ENCODE measurements around the gene SERPINF2.
"Not testable (repeated sequence)": the region's sequence is repeated elsewhere in the genome, so short reads cannot be mapped to it uniquely, and the experiment has no call there.

Gene SERPINF2

GRCh38 chr17:1713160-1713877 lies 29.4 kb upstream of the SERPINF2 start:
- ATAC-seq, result no peak
- Mint-ChIP-seq H3K9me3 (no peaks in the 10 kb centered on the region), H3K4me3 (no peak overlapping the region), H3K27ac (no peak overlapping the region), H3K4me1 (peaks cover 52% of the 10 kb centered on the region), H3K27me3 (peaks cover 59% of the 10 kb centered on the region)
- no peak for DNase-seq

- no peak for DNase-seq
- H3K9me3 Mint-ChIP-seq, result no peaks in the 10 kb centered on the region
- peaks cover 54% of the 10 kb centered on the region for H3K4me1 Mint-ChIP-seq
- no peak for ATAC-seq
- H3K27ac Mint-ChIP-seq, result no peak overlapping the region
- peak overlapping the region; percentile 60 for H3K4me3 Mint-ChIP-seq
- H3K27me3 Mint-ChIP-seq, result peaks cover 54% of the 10 kb centered on the region
Observed at GRCh38 chr17:1713878-1714426, 28.7 kb upstream of the SERPINF2 start.

- ATAC-seq (no peak), DNase-seq (no peak)
- Mint-ChIP-seq H3K9me3 (no peaks in the 10 kb centered on the region), H3K27me3 (peaks cover 52% of the 10 kb centered on the region), H3K4me1 (peaks cover 54% of the 10 kb centered on the region), H3K27ac (no peak overlapping the region), H3K4me3 (peak overlapping the region; percentile 97 to 99)
Observed at GRCh38 chr17:1714427-1714979, 28.2 kb upstream of the SERPINF2 start.

GRCh38 chr17:1714980-1715802 lies 27.5 kb upstream of the SERPINF2 start:
- H3K4me1 Mint-ChIP-seq, result peaks cover 56% of the 10 kb centered on the region
- H3K4me3 Mint-ChIP-seq, result peak overlapping the region; percentile 97 to 99
- ATAC-seq, result no peak
- H3K27ac Mint-ChIP-seq, result no peak overlapping the region
- no peaks in the 10 kb centered on the region for H3K9me3 Mint-ChIP-seq
- peaks cover 52% of the 10 kb centered on the region for H3K27me3 Mint-ChIP-seq
- peak in 1 of 2 donors; percentile 45 for DNase-seq

- ATAC-seq, result no peak
- Mint-ChIP-seq H3K27ac (peak overlapping the region; percentile 74 to 99), H3K4me1 (peaks cover 56% of the 10 kb centered on the region), H3K27me3 (peaks cover 46% of the 10 kb centered on the region), H3K9me3 (no peaks in the 10 kb centered on the region), H3K4me3 (peak overlapping the region; percentile 97 to 99)
- no peak for DNase-seq
Observed at GRCh38 chr17:1715803-1716075, 26.9 kb upstream of the SERPINF2 start.

GRCh38 chr17:1716076-1716911 lies 26.4 kb upstream of the SERPINF2 start:
- Mint-ChIP-seq H3K4me3 (peak overlapping the region; percentile 97 to 99), H3K27ac (peak overlapping the region; percentile 98 to 99), H3K9me3 (no peaks in the 10 kb centered on the region), H3K27me3 (peaks cover 41% of the 10 kb centered on the region), H3K4me1 (peaks cover 56% of the 10 kb centered on the region)
- ATAC-seq, result peak; percentile 91
- DNase-seq, result peak; percentile 100

GRCh38 chr17:1716912-1717695 lies 25.6 kb upstream of the SERPINF2 start:
- Mint-ChIP-seq H3K27ac (peak overlapping the region; percentile 98 to 99), H3K4me1 (peaks cover 57% of the 10 kb centered on the region), H3K27me3 (peaks cover 32% of the 10 kb centered on the region), H3K9me3 (no peaks in the 10 kb centered on the region), H3K4me3 (peak overlapping the region; percentile 97 to 99)
- DNase-seq (peak; percentile 84 to 92), ATAC-seq (peak; percentile 77)

GRCh38 chr17:1718362-1719165 lies 24.1 kb upstream of the SERPINF2 start:
- DNase-seq (no peak), ATAC-seq (no peak)
- H3K4me3 Mint-ChIP-seq, result peak overlapping the region; percentile 97 to 99
- H3K9me3 Mint-ChIP-seq, result no peaks in the 10 kb centered on the region
- no peak overlapping the region for H3K27ac Mint-ChIP-seq
- peaks cover 25% of the 10 kb centered on the region for H3K27me3 Mint-ChIP-seq
- H3K4me1 Mint-ChIP-seq, result peaks cover 67% of the 10 kb centered on the region

GRCh38 chr17:1720856-1721386 lies 21.8 kb upstream of the SERPINF2 start:
- DNase-seq (peak; percentile 63 to 66), ATAC-seq (no peak)
- peaks cover 4% of the 10 kb centered on the region for H3K27me3 Mint-ChIP-seq
- H3K4me3 Mint-ChIP-seq, result no peak overlapping the region
- peaks cover 62% of the 10 kb centered on the region for H3K4me1 Mint-ChIP-seq
- no peaks in the 10 kb centered on the region for H3K9me3 Mint-ChIP-seq
- H3K27ac Mint-ChIP-seq, result no peak overlapping the region

- H3K4me1 Mint-ChIP-seq, result peaks cover 66% of the 10 kb centered on the region
- not testable (repeated sequence) for H3K9me3 Mint-ChIP-seq, H3K27me3 Mint-ChIP-seq, ATAC-seq, H3K4me3 Mint-ChIP-seq, DNase-seq
- H3K27ac Mint-ChIP-seq, result peak overlapping the region in 1 of 2 donors; percentile 33
Observed at GRCh38 chr17:1722022-1722421, 20.6 kb upstream of the SERPINF2 start.

- peaks cover 71% of the 10 kb centered on the region for H3K4me1 Mint-ChIP-seq
- no peaks in the 10 kb centered on the region for H3K9me3 Mint-ChIP-seq
- DNase-seq, result peak; percentile 84 to 88
- no peaks in the 10 kb centered on the region for H3K27me3 Mint-ChIP-seq
- H3K27ac Mint-ChIP-seq, result peak within 1 kb of the TSS; percentile 80 to 88
- ATAC-seq, result peak; percentile 86
- peak within 1 kb of the TSS; percentile 81 for H3K4me3 Mint-ChIP-seq
Observed at GRCh38 chr17:1724351-1724868, 18.3 kb upstream of the SERPINF2 start, which contains the start of gene WDR81. Gene WDR81 (plus strand): TSS chr17:1724704. CDS start chr17:1724960, 256 bp downstream.

GRCh38 chr17:1724869-1725641 lies 17.6 kb upstream of the SERPINF2 start:
- Mint-ChIP-seq H3K27me3 (no peaks in the 10 kb centered on the region), H3K4me3 (peak overlapping the region; percentile 81), H3K4me1 (peaks cover 77% of the 10 kb centered on the region), H3K9me3 (no peaks in the 10 kb centered on the region), H3K27ac (peak overlapping the region; percentile 7 to 48)
- peak; percentile 69 for ATAC-seq
- no peak for DNase-seq

Data from stimulated activated naive CD8-positive, alpha-beta T cell treated with anti-CD3 and anti-CD28 coated beads, Interleukin-15, amount 100 ng/mL, for 72 hours (primary cell).